Activated naive CD8-positive, alpha-beta T cell treated with anti-CD3 and anti-CD28 coated beads, Interleukin-2, amount 10 ng/mL, durations not matched to agents 7 days and 5 days (primary cell): ENCODE data around the gene FBLN7. TPM values are rescaled to one million over a fixed set of nuclear protein-coding genes. Genes with fewer than 3 reads are reported as not detected.
"Not testable (repeated sequence)": the region's sequence is repeated elsewhere in the genome, so short reads cannot be mapped to it uniquely, and the experiment has no call there.

Experiments used
- ATAC-seq: fragments of 150-1000 bp; cut with Tn5 transposase; one replicate; pipeline ENCODE4 v1.10.0; 2021; ENCODE audit warnings: low read depth, moderate library complexity
- POLR2A ChIA-PET: fragments of 350-600 bp; sonication (Branson Sonifier 250); formaldehyde crosslinking; loops from one replicate; lab custom pipeline; 2021; ENCODE audit warnings: antibody characterized with exemption; lab: Charles Lee
- DNase-seq: peaks from one replicate; pipeline ENCODE4 v3.0.0; 2021
- H3K27ac Mint-ChIP-seq: one replicate; pipeline ENCODE4 v1.8.0; 2022; ENCODE audit warnings: mild to moderate bottlenecking, mixed read lengths
- H3K27me3 Mint-ChIP-seq: one replicate; pipeline ENCODE4 v1.8.0; 2022; ENCODE audit warnings: mild to moderate bottlenecking, moderate library complexity, mixed read lengths
- H3K36me3 Mint-ChIP-seq: one replicate; pipeline ENCODE4 v1.8.0; 2021; ENCODE audit warnings: mild to moderate bottlenecking, mixed read lengths
- H3K4me1 Mint-ChIP-seq: one replicate; pipeline ENCODE4 v1.8.0; 2021; ENCODE audit warnings: mixed read lengths
- H3K4me3 Mint-ChIP-seq: one replicate; pipeline ENCODE4 v1.8.0; 2022; ENCODE audit warnings: mild to moderate bottlenecking, moderate library complexity, mixed read lengths
- H3K9me3 Mint-ChIP-seq: one replicate; pipeline ENCODE4 v1.8.0; 2021; ENCODE audit warnings: mixed read lengths
- total RNA-seq, 2 experiments: library from RNA; stranded (reverse); gene quantifications; one replicate each; pipeline ENCODE4 v1.2.3, GENCODE V29; 2021

FBLN7 gene, protein sequence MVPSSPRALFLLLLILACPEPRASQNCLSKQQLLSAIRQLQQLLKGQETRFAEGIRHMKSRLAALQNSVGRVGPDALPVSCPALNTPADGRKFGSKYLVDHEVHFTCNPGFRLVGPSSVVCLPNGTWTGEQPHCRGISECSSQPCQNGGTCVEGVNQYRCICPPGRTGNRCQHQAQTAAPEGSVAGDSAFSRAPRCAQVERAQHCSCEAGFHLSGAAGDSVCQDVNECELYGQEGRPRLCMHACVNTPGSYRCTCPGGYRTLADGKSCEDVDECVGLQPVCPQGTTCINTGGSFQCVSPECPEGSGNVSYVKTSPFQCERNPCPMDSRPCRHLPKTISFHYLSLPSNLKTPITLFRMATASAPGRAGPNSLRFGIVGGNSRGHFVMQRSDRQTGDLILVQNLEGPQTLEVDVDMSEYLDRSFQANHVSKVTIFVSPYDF
- 1 to 10 TPM; 1.1 to 1.8 TPM for total RNA-seq

DNA sequence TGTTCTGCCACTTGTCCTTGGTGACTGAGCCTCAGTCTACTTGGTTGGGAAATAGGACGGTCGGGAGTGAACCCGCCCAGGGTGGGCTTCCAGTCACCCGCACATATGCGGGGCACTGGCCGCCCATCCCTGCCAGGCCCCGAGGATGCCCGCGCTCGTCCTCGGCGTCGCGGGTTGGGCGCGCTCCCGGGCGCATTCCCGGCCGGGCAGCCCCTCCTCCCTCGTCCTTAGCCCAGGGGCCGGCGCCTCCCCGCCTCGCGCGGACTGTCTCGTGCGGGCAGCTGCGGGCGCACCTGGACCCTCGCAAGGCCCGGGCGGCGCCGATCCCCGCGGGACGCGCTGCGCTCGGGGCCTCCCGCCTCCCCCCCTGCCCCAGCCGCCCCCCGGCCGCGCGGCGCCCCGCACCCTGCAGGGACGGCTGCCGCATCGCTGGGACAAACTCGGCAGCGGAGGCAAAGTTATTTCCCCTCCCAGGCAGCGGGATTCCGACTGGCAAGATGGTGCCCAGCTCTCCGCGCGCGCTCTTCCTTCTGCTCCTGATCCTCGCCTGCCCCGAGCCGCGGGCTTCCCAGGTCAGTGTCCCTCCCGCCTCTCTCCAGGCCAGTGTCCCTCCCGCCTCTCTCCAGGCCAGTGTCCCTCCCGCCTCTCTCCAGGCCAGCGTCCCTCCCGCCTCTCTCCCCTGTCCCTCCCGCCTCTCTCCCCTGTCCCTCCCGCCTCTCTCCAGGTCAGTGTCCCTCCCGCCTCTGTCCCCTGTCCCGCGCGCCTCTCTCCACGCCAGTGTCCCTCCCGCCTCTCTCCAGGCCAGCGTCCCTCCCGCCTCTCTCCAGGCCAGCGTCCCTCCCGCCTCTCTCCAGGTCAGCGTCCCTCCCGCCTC is at the start of gene FBLN7:
TSS of gene FBLN7 (plus strand) at position 227 of the 874 bp plus-strand sequence. CDS start at position 498, 271 bp downstream.
- DNase-seq: no peak
- Mint-ChIP-seq H3K27ac (no peak within 1 kb of the TSS), H3K36me3 (no peaks in the 10 kb centered on the region), H3K4me3 (peak within 1 kb of the TSS; percentile 70), H3K4me1 (peaks cover 5% of the 10 kb centered on the region), H3K27me3 (peaks cover 44% of the 10 kb centered on the region), H3K9me3 (no peaks in the 10 kb centered on the region)
- POLR2A ChIA-PET: interaction anchor here (0.7 kb wide), 1 partner anchor 17 kb away, joined by 3 read pairs; no protein-coding TSS in a partner anchor
- no peak for ATAC-seq

DNA sequence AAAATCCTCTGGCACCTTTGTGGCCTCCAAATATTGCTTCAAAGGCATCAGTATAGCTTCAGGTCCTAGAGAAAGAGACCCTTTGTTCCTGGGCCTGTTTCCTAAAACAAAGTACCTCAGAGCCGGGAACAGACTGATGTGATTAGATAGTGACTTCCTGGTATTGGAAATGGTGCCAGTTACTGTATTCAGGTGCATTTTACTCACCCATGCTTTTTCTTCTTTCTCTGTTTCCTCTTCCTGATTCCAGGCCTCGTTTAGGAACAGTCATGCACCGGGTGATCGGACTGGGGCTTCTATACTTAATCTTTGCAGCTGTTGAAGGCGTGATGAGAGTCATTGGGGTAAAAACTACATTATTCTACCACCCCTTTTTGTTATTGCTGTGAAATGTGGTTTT is 48.8 kb upstream of the FBLN7 start:
- DNase-seq (no peak), ATAC-seq (no peak)
- Mint-ChIP-seq H3K27me3 (no peaks in the 10 kb centered on the region), H3K4me3 (no peak overlapping the region), H3K9me3 (no peaks in the 10 kb centered on the region), H3K4me1 (peaks cover 21% of the 10 kb centered on the region), H3K27ac (no peak overlapping the region), H3K36me3 (peaks cover 62% of the 10 kb centered on the region)
- POLR2A ChIA-PET: no interaction called here

DNA sequence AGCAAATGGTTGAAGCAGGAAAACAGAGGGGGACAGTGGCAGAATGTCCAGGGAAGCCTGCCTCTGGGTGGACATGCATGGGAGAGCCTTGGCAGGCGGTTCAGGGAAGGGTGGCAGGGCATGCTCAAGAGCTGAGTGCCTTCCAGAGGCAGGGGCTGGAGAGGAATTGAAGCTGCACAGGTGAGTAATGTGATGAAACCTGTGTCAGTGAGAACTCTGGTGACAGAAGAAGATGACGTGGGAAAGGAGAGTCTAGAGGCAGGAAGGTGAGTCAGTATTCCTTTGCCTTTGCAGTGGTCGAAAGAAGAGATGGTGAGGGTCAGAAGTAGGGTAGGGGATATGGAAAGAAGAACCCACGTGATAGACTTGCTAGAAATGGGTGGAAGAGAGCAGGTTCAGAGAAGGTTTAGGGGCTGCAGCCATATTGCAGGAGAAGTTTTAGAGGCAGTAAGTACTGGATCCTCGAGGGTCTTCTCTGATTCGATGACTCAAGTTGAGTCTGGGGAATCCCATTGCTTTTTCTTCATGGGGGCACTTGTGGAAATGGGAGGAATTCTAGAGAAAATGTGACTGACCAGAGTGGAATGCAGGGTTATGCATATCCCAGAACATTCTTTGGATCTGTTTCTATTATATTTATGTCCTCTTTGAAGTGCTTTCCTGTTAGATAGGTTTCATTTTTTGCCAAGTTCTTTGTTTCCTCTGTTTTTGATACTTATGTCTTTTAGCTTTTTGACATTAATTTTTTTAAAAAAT is 45.7 kb upstream of the FBLN7 start:
- ATAC-seq (no peak), DNase-seq (no peak)
- H3K27me3 Mint-ChIP-seq: no peaks in the 10 kb centered on the region
- no peaks in the 10 kb centered on the region for H3K9me3 Mint-ChIP-seq
- H3K27ac Mint-ChIP-seq: peak overlapping the region; percentile 0
- POLR2A ChIA-PET: no interaction called here
- H3K36me3 Mint-ChIP-seq: peaks cover 51% of the 10 kb centered on the region
- H3K4me3 Mint-ChIP-seq: no peak overlapping the region
- peaks cover 26% of the 10 kb centered on the region for H3K4me1 Mint-ChIP-seq

DNA sequence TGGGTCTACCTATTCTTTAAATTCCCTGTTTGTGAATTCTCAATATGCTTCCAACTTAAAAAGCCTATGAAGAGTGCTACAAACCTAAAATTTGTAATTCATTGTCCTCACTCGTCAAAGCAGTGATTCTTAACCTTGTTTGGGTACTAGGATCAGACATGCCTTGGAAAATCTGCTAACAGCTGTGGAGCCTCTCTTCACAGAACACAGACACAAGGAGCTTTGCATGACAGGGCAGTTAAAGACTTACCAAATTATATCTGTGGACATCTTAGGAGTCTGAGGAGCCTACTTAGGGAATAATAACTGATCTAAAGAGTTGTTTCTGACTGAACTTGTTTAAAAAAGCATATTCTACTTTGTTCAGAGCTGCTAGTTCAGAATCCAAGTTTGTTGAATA is 45.0 kb upstream of the FBLN7 start:
- Mint-ChIP-seq H3K4me3 (no peak overlapping the region), H3K36me3 (peaks cover 54% of the 10 kb centered on the region), H3K27me3 (no peaks in the 10 kb centered on the region), H3K27ac (no peak overlapping the region), H3K4me1 (peaks cover 28% of the 10 kb centered on the region), H3K9me3 (no peaks in the 10 kb centered on the region)
- no peak for ATAC-seq
- POLR2A ChIA-PET: no interaction called here
- no peak for DNase-seq

DNA sequence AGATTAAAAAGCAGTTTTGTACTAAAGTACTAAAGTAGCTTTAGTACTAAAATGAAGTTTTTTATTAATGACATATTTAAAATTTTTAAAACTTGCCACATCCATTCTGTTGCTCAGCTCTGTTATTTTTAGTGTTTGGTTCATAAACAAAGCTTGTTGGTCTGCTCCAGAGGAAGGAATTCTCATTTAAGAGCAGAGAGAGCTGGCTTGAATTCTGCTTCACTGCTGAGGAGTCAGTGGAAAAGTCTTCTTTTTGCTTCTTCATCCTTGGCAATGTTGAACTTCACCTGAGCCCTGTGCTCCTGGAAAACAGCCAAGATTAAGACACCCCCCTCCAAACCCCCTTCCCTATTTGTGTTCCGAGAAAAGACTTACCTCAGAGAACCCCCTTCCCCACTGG is 42.5 kb upstream of the FBLN7 start:
- no peak overlapping the region for H3K27ac Mint-ChIP-seq
- peaks cover 44% of the 10 kb centered on the region for H3K36me3 Mint-ChIP-seq

GRCh38 chr2:112096098-112096497 is 42.1 kb upstream of the FBLN7 start:
- POLR2A ChIA-PET: interaction anchor here (1.9 kb wide), 1 partner anchor 41 kb away, joined by 5 read pairs; the partner anchor contains the start of gene TMEM87B
- H3K36me3 Mint-ChIP-seq: peaks cover 42% of the 10 kb centered on the region
- DNase-seq: no peak
- no peaks in the 10 kb centered on the region for H3K9me3 Mint-ChIP-seq
- H3K4me3 Mint-ChIP-seq: no peak overlapping the region
- H3K27ac Mint-ChIP-seq: no peak overlapping the region
- ATAC-seq: no peak
- H3K4me1 Mint-ChIP-seq: peaks cover 28% of the 10 kb centered on the region
- no peaks in the 10 kb centered on the region for H3K27me3 Mint-ChIP-seq

More for the DNA sequence above, 42.5 kb upstream of the FBLN7 start:
- H3K9me3 Mint-ChIP-seq: no peaks in the 10 kb centered on the region
- no peaks in the 10 kb centered on the region for H3K27me3 Mint-ChIP-seq
- peaks cover 28% of the 10 kb centered on the region for H3K4me1 Mint-ChIP-seq
- no peak for ATAC-seq
- H3K4me3 Mint-ChIP-seq: no peak overlapping the region
- POLR2A ChIA-PET: interaction anchor here (1.9 kb wide), 1 partner anchor 41 kb away, joined by 5 read pairs; the partner anchor contains the start of gene TMEM87B
- no peak for DNase-seq

- POLR2A ChIA-PET: no interaction called here
- H3K9me3 Mint-ChIP-seq: peaks cover 11% of the 10 kb centered on the region
These were observed 29.9 kb upstream of the FBLN7 start for GRCh38 chr2:112108178-112108832.

DNA sequence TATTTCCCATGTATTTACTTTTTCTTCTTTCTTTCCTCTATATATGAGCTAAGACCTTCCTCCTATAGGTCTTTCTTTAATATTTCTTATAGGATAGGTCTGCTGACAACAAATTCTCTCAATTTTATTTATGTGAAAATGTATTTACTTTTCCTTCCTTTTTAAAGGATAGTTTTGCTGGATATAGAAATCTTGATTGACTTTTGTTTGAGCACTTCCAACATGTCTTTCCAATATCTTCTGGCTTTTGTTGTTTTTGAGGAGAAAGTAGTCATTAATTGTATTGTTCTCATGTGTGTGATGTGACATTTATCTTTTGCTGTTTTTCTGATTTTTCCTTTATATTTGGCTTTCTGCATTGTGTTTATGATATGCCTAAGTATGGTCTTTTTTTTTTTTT is 28.9 kb upstream of the FBLN7 start:
- H3K4me3 Mint-ChIP-seq: no peak overlapping the region
- peaks cover 65% of the 10 kb centered on the region for H3K36me3 Mint-ChIP-seq
- POLR2A ChIA-PET: no interaction called here
- ATAC-seq (no peak), DNase-seq (no peak)
- H3K9me3 Mint-ChIP-seq: peaks cover 11% of the 10 kb centered on the region
- H3K27ac Mint-ChIP-seq: no peak overlapping the region
- peaks cover 2% of the 10 kb centered on the region for H3K4me1 Mint-ChIP-seq
- no peaks in the 10 kb centered on the region for H3K27me3 Mint-ChIP-seq

More at GRCh38 chr2:112108178-112108832, 29.9 kb upstream of the FBLN7 start:
- H3K4me1 Mint-ChIP-seq: peaks cover 2% of the 10 kb centered on the region
- DNase-seq: no peak
- H3K4me3 Mint-ChIP-seq: no peak overlapping the region
- H3K36me3 Mint-ChIP-seq: peaks cover 67% of the 10 kb centered on the region
- no peak for ATAC-seq
- no peak overlapping the region for H3K27ac Mint-ChIP-seq
- H3K27me3 Mint-ChIP-seq: no peaks in the 10 kb centered on the region

DNA sequence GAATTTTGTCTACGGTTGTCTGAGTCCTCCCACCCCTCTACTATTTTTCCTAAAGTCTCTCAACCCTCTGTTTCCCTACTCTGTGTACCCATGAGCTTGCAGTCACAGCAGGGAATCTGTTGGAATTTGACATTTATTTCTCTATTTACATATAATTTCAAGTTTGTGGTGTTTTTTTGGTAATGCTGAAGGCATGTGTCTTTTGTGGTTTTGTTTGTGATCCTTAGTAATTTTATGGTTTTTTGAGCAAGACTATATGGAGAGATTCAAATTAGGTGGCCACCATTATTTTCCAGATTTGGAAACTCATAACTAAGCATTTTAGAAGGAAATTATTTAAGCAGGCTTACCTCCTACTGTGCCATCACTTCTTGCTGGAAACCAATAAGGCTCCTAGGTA is 27.2 kb upstream of the FBLN7 start:
- Mint-ChIP-seq H3K27me3 (no peaks in the 10 kb centered on the region), H3K36me3 (peaks cover 64% of the 10 kb centered on the region), H3K27ac (no peak overlapping the region), H3K4me3 (no peak overlapping the region), H3K4me1 (peaks cover 2% of the 10 kb centered on the region), H3K9me3 (peaks cover 11% of the 10 kb centered on the region)
- ATAC-seq: no peak
- DNase-seq: no peak
- POLR2A ChIA-PET: no interaction called here

DNA sequence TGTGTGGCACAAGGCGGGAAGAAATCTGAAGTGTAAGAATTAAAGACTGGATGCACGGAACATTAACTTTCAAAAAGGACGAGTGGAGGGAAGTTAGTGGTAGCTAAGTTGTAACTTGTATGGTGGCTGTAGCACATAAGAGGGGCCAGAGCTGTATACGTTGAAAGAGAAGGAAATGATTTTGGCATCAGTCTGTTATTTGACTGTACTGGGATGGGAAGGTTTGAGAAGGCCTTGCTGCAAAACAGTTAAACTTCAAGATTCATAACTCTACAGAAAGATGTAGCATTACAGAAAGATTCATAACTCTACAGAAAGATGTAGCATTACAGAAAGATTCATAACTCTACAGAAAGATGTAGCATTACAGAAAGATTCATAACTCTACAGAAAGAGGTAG is 24.8 kb upstream of the FBLN7 start:
- POLR2A ChIA-PET, H3K27ac Mint-ChIP-seq, H3K27me3 Mint-ChIP-seq, H3K4me3 Mint-ChIP-seq, DNase-seq, ATAC-seq, H3K4me1 Mint-ChIP-seq: not testable (repeated sequence)
- Mint-ChIP-seq H3K36me3 (peaks cover 46% of the 10 kb centered on the region), H3K9me3 (peaks cover 11% of the 10 kb centered on the region)

DNA sequence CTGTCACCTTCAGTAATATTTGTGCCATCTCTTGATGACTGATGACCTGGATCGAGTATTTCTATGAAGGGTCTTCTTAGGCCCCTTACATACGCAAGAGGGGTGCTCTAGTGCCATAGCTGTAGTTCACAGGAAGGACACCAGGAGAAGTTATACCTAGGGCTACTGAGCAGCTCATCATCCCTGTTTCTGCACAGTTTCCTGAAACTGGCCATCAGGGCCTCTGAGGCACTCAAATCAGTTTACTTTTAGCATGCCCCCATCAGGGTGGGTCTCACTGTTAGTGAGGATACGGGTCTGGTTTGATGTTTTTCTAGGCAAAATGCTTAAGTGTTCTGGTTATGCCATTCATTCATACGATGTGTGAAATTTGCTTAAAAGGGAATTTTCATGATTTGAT is 20.0 kb upstream of the FBLN7 start:
- no peaks in the 10 kb centered on the region for H3K9me3 Mint-ChIP-seq
- H3K4me1 Mint-ChIP-seq: no peaks in the 10 kb centered on the region
- no peak for ATAC-seq
- peaks cover 11% of the 10 kb centered on the region for H3K36me3 Mint-ChIP-seq
- H3K27ac Mint-ChIP-seq: no peak overlapping the region
- H3K27me3 Mint-ChIP-seq: no peaks in the 10 kb centered on the region
- POLR2A ChIA-PET: no interaction called here
- no peak for DNase-seq
- no peak overlapping the region for H3K4me3 Mint-ChIP-seq

DNA sequence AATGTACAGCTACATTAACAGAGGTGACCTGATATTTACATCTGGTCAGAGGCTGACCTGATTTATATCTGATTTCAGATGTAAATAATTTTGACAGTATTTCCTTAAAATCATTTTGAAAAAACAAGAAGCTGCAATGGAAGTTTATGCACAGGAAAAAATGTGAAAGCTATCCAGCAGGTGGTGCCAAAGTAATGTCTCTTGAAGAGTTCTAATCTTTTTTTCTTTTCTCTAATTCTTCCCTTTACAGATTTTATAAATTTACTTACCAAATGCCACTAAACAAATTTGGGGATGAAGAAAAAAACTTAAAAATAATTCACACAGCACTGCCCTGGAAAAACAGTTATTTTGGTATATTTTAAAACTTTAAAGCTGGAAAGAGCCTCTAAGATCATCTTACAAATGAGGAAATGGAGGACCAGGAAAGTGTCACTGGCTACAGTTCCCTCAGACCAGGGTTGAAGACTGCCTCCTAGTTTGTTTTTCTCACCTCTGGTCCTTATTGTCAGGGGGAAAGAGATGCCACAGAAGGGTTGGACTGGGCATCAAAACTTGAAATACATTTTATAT is 16.4 kb upstream of the FBLN7 start:
- H3K36me3 Mint-ChIP-seq: peaks cover 27% of the 10 kb centered on the region
- ATAC-seq (no peak), DNase-seq (no peak)
- H3K27me3 Mint-ChIP-seq: peaks cover 2% of the 10 kb centered on the region
- no peak overlapping the region for H3K27ac Mint-ChIP-seq
- POLR2A ChIA-PET: no interaction called here
- no peak overlapping the region for H3K4me3 Mint-ChIP-seq
- H3K4me1 Mint-ChIP-seq: no peaks in the 10 kb centered on the region
- peaks cover 8% of the 10 kb centered on the region for H3K9me3 Mint-ChIP-seq
